Transverse colon (tissue), 4 donors: ENCODE measurements around the gene CENPF. TPM values are rescaled to one million over a fixed set of nuclear protein-coding genes. Genes with fewer than 3 reads are reported as not detected.
"Not testable (repeated sequence)": the region's sequence is repeated elsewhere in the genome, so short reads cannot be mapped to it uniquely, and the experiment has no call there.

ENCODE experiments used
- DNase-seq: peaks from one replicate; pipeline ENCODE4 v3.0.0-alpha.2; 2019
- H3K27ac ChIP-seq, 4 donors: fragments of 200-600 bp; sonication (generic); 2 replicates each; pipeline ENCODE4 v1.5.1; 2016 to 2018; ENCODE audit warnings: inconsistent platforms in 4 of 4
- H3K27me3 ChIP-seq: fragments of 200-600 bp; sonication (generic); 2 replicates; pipeline ENCODE4 v1.5.1; 2017; ENCODE audit warnings: inconsistent platforms
- H3K36me3 ChIP-seq, 4 donors: fragments of 200-600 bp; sonication (generic); 2 replicates each; pipeline ENCODE4 v1.5.1; 2017 to 2019; ENCODE audit warnings: inconsistent platforms in 4 of 4
- H3K4me1 ChIP-seq, 4 donors: fragments of 200-600 bp; sonication (generic); 2 replicates each; pipeline ENCODE4 v1.5.1; 2017 to 2020; ENCODE audit warnings: inconsistent platforms in 4 of 4
- H3K4me3 ChIP-seq, 4 donors: fragments of 200-600 bp; sonication (generic); 1 replicate in 1 of 4; 2 replicates in 3 of 4; pipeline versions ENCODE4 v1.5.1 to v1.6.1; 2017 to 2019; ENCODE audit warnings: inconsistent platforms in 4 of 4
- H3K9me3 ChIP-seq, 2 donors: fragments of 200-600 bp; sonication (generic); 2 replicates each; pipeline ENCODE4 v1.5.1; 2017 to 2019; ENCODE audit warnings: inconsistent platforms in 2 of 2
- CTCF ChIP-seq, 5 experiments: fragments of 200-600 bp in 3 of 5; fragments of 450-650 bp in 2 of 5; sonication (generic) in 3 of 5; IDR thresholded peaks; 1 replicate in 2 of 5; 2 replicates in 3 of 5; pipeline ENCODE4 v1.5.1; 2016 to 2017; ENCODE audit warnings: antibody characterized with exemption in 5 of 5, inconsistent platforms in 3 of 5, mild to moderate bottlenecking in 2 of 5, moderate library complexity in 1 of 5
- EP300 ChIP-seq: sonication (generic); formaldehyde crosslinking; IDR thresholded peaks from one replicate; pipeline ENCODE4 v1.6.1; 2017; ENCODE audit warnings: antibody characterized with exemption, low read depth
- POLR2A ChIP-seq: fragments of 450-650 bp; IDR thresholded peaks from one replicate; pipeline ENCODE4 v1.6.1; 2016; ENCODE audit warnings: antibody characterized with exemption, mild to moderate bottlenecking, moderate library complexity
- POLR2AphosphoS5 ChIP-seq, 3 donors: sonication (generic); formaldehyde crosslinking; IDR thresholded peaks; one replicate each; pipeline ENCODE4 v1.6.1; 2016; ENCODE audit warnings: antibody characterized with exemption in 3 of 3
- WGBS, 2 donors: methylation state at CpG; one replicate each; pipeline ENCODE4 v1.1.5; 2018; ENCODE audit warnings: low coverage in 1 of 2; 5-methylcytosine and 5-hydroxymethylcytosine counted together
- in situ Hi-C, 4 donors: fragments of 200-750 bp; cut with MboI; loops; one replicate each; pipeline versions ENCODE4 v1.15.0 to v1.15.1; 2017; ENCODE audit warnings: low sequenced_read_pairs in 3 of 4, low pct_ligation_motif_present in 1 of 4, low pct_unique_long_range_greater_than_20kb in 1 of 4
- intact Hi-C: fragments of 100-400 bp; cut with DNase I; formaldehyde crosslinking; loops from one replicate; pipeline ENCODE4 v1.15.1; 2023; ENCODE audit warnings: low total_unique reads
- total RNA-seq, 4 donors: library from RNA; depleted of rRNA; stranded (reverse); fragments of >200 nt; gene quantifications; one replicate each; pipeline ENCODE4 v1.1.0, GENCODE V29; 2016

The CENPF gene
- total RNA-seq, 4 donors from 2014 or later = 1.5 to 49.8 (median 3.4) TPM

DNA sequence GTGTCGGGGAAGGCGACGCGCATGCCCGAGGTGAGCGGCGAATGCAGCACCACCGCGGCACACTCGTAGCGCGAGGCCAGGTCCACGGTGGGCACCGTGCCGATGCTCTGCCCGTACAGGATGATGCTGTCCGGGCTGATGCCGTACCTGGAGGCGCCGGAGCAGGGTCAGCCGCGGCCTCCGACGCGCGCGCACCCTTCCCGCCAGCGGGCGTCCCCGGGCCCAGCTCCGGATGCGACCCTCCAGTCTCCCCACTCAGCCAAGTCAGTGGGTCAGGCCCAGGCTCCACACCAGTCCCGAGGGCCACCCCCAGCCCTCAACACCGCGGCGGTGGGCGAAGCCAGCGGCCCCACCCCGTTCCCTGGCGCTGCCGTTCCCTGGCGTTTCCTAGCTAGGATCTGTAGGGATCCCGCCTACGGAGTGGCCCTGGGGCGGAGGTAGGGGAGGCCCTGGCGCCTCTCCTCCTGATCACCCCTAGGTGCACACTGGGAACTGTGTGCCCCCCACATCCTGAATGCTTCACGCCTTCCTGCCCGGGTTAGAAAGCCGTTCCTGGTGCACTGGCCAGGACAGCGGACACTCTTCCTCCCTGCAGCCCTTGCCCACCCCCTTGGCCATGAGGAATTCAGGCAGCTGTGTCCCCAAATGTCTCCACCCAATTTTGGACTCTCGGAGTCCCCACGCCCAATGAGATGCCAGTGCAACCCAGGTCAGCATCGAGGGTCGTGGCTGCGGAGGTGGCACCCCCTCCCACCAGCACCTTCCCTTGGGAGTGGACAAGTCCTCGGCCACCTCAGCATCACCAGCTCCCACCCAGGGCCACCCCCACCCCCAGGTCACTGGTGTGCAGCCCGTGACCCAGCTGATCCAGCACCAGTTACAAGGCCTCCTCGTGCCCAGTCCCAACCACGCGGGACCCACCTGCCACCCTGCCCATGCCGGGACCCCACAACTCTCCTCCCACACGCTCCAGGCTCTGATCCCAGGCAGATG lies 3.2 kb downstream of the CENPF start:
- H3K36me3 ChIP-seq, H3K27ac ChIP-seq, H3K9me3 ChIP-seq, H3K4me3 ChIP-seq, H3K27me3 ChIP-seq, intact Hi-C loops, in situ Hi-C loops, DNase-seq: not testable (repeated sequence)
- H3K4me1 ChIP-seq = peaks cover 0 to 11% (median 8%) of the 10 kb centered on the region in 4 donors
- WGBS, 2 donors = 96% methylated on average over 56 of the region's 63 CpGs; no CpG with 5 or more reads in 1 of the 2 donors

DNA sequence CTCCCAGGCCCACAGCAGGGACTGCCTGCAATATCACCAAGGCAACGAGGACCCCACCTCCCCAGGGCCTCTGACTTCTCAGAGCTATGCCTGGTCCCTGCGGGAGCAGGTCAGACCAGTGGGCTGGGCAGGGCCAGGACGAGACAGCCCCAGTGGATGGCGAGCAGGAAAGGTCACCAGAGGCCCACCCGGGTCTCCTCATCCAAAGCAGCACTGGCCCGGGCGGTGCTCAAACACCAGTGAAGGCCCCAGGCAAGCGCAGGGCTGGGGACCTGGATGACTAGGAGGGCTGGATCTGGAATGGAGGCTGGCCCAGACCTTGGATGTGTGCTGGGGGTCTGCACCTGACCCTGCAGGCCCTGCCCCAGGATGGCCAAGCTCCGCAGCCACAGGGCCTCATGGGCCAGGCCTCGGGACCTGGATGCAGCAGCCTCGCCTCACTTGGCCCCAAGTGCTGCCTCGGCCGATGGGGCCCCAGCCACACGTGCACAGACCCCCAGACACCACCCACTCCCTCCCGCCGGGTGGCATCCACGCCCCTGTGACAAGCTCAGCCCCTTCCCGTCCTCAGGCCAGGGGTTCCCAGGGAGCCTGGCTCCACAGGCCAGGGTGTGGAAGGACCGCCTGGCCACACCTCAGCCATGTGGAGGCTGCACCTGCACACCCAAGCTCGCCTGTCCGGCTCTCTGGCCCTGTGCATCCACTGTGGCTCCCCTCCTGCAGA lies 4.7 kb downstream of the CENPF start:
- H3K9me3 ChIP-seq, in situ Hi-C loops, DNase-seq, intact Hi-C loops, H3K4me3 ChIP-seq, H3K36me3 ChIP-seq, H3K27me3 ChIP-seq, H3K27ac ChIP-seq: not testable (repeated sequence)
- 99 to 100% methylated on average over 1 to 15 of the region's 21 CpGs for WGBS, 2 donors
- peaks cover 0 to 10% (median 6%) of the 10 kb centered on the region in 4 donors for H3K4me1 ChIP-seq

DNA sequence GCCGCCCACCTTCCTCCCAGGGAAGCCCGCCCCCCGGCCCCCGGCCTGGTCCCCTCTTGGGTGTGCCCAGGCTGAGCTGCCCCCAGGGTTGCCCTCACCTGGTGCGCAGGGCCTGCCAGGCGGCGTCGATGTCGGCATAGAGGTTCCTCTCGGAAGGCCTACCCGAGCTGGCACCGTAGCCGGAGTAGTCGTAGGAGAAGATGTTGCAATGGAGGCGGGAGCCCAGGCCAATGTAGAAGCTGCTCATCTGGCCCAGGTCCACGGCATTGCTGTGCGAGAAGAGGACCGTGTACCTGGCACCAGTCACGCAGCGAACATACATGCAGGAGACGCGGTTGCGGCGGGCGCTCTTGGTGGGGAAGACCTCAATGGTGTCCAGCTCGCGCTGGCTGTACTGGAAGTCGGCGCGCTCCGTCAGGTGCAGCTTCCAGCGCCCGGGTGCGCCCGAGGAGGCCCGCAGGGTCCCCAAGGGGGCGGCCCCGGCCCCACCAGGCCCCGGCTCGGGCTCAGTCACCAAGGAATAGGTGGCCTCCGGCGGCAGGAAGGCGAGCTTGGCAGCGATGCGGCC lies 5.3 kb downstream of the CENPF start:
- peaks cover 0 to 10% (median 6%) of the 10 kb centered on the region in 4 donors for H3K4me1 ChIP-seq
- 99% methylated on average over 36 of the region's 45 CpGs; no CpG with 5 or more reads in 1 of the 2 donors for WGBS, 2 donors
- H3K36me3 ChIP-seq, H3K27me3 ChIP-seq, DNase-seq, intact Hi-C loops, H3K4me3 ChIP-seq, H3K27ac ChIP-seq, in situ Hi-C loops, H3K9me3 ChIP-seq: not testable (repeated sequence)

DNA sequence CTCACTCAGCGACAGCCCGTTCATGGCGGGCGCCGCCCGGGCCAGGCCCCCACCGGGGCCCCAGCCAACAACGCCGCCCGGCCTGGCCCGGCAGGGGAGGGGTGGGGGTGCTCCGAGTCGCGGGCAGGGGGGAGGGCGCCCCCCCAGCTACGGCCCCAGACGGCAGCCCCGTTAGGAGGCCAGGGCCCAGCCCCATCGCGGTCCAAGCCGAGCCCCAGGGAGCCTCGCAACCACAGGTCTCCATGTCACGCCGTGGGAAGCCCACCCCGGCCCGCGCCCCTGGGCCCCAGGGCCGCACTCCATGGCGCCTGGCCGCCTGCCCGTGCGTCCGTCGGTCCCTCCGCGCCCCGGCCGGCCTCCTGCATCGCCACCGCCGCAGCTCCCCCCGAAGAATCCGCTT lies 5.8 kb downstream of the CENPF start:
- intact Hi-C loops, in situ Hi-C loops, H3K9me3 ChIP-seq, H3K4me1 ChIP-seq, H3K27me3 ChIP-seq, H3K27ac ChIP-seq, H3K4me3 ChIP-seq, H3K36me3 ChIP-seq, DNase-seq: not testable (repeated sequence)
- WGBS, 2 donors = 97% methylated on average over 30 of the region's 43 CpGs; no CpG with 5 or more reads in 1 of the 2 donors

GRCh38 chr1:214609692-214610091 lies 6.7 kb downstream of the CENPF start:
- intact Hi-C loops (no loop called here), in situ Hi-C loops (no loop called here)
- no peak for DNase-seq
- Histone ChIP-seq H3K4me1 (no peaks in the 10 kb centered on the region), H3K27me3 (no peaks in the 10 kb centered on the region), H3K4me3 (no peak overlapping the region), H3K9me3 (no peaks in the 10 kb centered on the region), H3K27ac (no peak overlapping the region), H3K36me3 (no peaks in the 10 kb centered on the region)
- no peak for TF ChIP-seq POLR2A
- TF ChIP-seq CTCF (IDR thresholded peaks at IDR 0.05) = no peak
- no peak for TF ChIP-seq EP300
- no peak for TF ChIP-seq POLR2AphosphoS5 (IDR thresholded peaks at IDR 0.05)
- WGBS, 2 donors = 94 to 100% methylated on average over 1 of the region's 1 CpG

- H3K4me1 ChIP-seq, intact Hi-C loops: not testable (repeated sequence)
Measured at GRCh38 chr1:214610136-214610535, 7.1 kb downstream of the CENPF start.

More at GRCh38 chr1:214610136-214610535, 7.1 kb downstream of the CENPF start:
- H3K36me3 ChIP-seq, DNase-seq, H3K4me3 ChIP-seq, in situ Hi-C loops, H3K9me3 ChIP-seq, H3K27ac ChIP-seq, H3K27me3 ChIP-seq: not testable (repeated sequence)
